GM21825 (cell line): ENCODE data around the gene TXNDC9.
A peak's percentile ranks its signal among the peaks of the same experiment; 100 is the strongest.
"Not testable (repeated sequence)": the region's sequence is repeated elsewhere in the genome, so short reads cannot be mapped to it uniquely, and the experiment has no call there.

ENCODE experiments used
- ATAC-seq: cut with Tn5 transposase; IDR thresholded peaks from one replicate; pipeline ENCODE4 v1.9.1; 2021; ENCODE audit warnings: mild to moderate bottlenecking, moderate library complexity; ENCODE audit not compliant: unreplicated experiment

Gene TXNDC9, protein sequence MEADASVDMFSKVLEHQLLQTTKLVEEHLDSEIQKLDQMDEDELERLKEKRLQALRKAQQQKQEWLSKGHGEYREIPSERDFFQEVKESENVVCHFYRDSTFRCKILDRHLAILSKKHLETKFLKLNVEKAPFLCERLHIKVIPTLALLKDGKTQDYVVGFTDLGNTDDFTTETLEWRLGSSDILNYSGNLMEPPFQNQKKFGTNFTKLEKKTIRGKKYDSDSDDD

DNA sequence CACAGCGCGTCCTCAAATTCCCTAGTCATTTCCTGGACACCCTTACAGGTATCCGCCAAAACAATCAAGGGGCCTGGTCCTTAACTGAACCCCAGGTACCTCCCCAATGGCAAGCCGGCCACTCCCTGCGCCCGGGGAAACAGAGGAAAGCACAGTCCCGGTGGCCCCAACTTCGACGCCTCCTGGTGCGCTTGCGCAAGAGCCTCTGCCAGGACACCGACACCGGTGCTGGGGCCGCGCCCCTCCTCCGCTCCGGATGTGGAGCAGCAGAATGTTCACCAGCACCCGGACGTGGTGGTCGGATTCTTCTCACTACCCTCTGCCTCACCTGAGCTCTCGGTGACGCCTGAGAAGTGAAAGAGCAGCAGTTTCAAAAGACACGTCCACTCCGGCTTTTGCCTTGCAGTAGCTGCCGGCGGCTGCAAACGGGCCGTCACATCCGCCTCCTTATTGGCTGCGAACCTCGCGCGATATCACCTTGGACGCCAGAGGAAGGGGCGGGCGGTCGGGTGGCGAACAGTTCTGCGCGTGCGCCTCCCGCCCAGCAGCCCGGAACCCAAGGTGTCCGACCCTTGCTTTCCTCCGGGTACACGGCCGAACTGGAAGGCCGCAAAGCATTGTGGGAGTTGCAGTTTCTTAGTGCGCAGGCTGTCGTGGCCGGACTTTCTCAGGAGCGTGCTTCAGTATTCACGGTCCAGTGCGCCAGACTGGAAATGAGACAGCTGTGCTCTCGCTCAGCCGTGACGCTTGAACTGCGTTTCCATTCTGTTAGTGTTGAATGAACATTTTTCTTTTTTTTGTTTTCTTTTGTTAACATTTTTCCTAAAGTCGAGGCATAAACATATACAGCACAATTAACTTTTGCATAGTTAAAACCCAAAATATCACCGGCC, at the start of gene TXNDC9:
TXNDC9 (minus strand) TSS at position 423 of the 893 bp plus-strand sequence. CDS start 3,123 bp downstream, outside the sequence.
- peak; percentile 64 for ATAC-seq

DNA sequence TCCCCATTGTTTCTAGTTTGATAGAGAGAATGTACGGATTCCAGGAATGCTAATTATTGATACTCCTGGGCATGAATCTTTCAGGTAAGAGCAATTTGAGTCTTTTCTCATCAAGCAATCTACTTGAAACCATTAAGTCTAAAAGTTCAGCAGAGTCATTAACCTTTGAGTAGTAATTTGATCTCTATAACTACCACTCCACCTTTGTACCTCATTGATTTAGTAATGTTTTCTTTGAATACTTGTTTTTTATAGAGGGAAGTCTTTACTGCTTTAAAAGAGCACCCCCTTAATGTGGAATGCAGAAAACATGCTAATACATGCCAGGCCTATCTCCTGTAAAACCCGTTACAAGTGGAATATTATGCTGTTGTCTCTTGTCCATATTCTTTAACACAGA, 46.0 kb upstream of the TXNDC9 start:
- no peak for ATAC-seq

DNA sequence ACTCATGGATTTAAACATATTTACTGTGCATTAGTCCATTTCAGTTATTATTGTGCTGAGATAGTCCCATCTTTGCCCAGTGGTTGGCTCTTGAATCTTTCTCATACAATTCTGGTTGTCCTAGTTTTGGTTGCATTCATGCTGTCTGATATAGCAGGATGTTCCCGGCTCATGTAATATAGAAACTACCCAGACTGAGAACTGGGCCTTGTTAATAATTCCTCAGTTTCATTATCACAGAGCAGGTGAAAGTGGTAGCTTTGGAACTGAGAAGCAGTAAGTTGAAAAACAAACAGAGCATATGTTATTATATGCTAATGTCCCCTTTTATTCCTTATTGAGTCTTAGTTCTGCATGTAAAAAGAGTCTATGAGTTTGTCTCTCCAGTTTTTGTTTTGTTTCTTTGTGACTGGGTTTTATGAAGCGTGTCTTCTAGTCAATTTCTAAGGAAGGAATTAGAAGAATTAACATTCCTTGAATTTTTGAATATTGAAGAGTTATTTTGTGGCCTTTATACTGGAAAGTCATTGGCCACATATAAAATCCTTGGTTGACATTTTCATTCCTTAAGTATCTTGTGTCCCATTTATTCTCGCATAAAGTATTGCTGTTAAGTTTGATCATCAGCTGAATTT, 44.4 kb upstream of the TXNDC9 start:
- ATAC-seq: peak; percentile 81

DNA sequence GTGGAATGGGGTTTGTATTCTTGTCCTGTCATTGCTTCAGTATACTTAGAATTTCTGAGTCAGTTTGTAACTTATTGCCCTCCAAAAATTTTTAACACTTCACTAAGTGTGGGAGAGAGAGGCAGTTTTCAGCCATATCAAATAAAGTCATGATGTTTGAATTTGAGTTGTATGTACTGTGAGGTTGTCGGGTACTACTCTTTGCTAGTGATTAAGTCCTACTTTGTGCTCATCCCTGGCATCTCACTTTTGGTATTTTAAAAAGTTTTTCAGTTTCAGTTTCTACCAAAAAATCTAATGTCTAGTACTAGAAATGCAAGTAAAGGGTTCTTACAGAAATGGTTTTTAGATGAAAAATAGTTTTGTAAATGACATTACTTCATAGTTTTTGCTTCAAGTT, 41.7 kb upstream of the TXNDC9 start:
- no peak for ATAC-seq

DNA sequence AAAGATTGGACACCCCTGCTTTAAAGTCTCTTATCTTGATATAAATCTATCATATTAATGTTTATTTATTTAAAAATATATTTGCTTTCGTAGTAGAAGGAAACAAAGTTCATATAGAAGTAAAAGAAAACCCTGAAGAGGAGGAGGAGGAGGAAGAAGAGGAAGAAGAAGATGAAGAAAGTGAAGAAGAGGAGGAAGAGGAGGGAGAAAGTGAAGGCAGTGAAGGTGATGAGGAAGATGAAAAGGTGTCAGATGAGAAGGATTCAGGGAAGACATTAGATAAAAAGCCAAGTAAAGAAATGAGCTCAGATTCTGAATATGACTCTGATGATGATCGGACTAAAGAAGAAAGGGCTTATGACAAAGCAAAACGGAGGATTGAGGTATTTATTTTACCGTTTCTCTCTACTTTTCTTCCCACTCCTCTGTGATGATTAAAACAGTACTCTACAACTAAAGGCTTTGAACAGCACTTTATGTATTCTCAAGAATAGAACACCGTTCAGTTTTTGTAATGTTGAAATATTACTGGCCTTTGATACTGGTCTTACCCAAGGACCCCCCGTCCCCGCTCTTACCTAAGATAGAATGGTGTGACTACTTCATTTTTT, 40.2 kb upstream of the TXNDC9 start:
- ATAC-seq: no peak

DNA sequence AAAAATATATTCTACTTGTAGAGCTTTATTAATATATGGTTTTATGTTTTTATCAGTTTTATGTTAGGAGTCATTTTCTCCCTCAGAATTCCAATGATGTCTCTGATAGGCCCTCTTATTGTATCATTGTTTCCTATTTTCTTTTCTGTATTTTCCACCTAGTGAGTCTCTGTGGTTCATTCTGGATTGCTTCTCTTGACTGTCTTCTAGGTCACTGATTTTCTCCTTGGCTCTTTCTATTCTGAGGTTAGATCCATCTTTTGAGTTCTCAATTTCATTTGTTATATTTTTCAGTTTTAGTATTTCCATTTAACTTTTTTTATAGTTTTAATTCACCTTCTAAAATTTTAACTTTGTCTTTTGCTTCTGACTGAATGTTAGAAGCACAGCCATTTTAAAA, 38.6 kb upstream of the TXNDC9 start:
- no peak for ATAC-seq

DNA sequence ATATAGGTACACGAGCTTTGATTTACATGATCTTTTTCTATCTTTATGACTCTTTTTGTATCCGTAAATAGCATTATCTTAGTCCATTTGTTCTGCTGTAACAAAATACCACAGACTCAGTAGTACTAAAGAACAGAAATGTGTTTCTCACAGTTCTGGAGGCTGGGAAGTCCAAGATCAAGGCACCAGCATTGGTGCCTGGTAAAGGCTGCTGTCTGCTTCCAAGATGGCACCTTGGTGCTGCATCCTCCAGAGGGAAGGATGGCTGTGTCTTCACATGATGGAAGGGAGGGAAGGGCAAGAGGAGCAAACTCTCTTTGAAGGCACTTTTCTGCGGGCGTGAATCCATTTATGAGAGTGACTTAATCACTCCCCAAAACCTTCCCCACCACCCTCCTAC, 37.0 kb upstream of the TXNDC9 start:
- no peak for ATAC-seq

DNA sequence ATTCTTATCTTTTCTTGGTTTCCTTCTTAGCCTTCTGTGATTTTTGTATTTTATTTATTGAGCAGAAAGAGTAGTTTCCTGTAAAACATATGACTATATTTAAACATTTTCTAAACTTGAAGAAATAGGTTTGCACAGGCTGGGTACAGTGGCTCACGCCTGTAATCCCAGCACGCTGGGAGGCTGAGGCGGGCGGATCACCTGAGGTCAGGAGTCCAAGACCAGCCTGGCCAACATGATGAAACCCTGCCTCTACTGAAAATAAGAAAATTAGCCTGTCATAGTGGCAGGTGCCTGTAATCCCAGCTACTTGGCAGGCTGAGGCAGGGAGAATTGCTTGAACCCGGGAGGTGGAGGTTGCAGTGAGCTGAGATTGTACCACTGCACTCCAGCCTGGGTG, 32.7 kb upstream of the TXNDC9 start:
- not testable (repeated sequence) for ATAC-seq

DNA sequence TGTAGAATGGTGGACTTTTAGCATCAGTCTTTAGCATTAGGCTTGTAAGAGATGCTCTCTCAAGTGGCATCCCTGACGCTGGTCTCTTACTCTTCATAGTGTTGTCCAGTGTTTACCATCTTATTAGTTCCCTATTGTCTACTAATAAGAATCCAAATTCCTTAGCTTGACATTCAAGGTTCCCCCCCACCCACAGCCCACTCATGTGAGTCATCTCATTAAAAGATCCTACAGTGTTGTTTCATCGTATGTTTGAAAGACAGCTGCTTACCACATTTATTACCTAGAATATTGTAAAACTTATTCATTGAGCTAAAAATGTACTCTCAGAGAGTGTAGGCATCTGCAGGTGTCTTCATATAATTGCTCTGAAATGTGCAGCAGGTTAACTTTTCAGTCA, 29.5 kb upstream of the TXNDC9 start:
- ATAC-seq: no peak

DNA sequence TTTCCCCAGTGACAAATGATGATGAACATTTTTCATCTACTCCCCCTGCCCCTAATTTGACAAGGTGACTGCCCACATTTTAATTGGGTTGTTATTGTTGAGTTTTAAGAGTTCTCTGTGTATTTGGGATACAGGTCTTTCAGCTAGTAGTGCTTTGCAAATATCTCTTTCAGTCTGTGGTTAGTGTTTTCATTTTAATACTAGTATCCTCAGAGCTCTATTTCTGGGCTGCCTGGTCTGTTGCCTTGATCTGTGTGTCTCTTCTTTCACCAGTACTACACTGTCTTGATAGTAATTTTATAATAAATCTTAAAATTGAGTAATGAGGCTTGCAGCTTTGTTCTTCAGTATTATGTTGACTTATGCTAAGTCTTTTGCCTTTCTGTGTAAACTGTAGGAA, 20.7 kb upstream of the TXNDC9 start:
- no peak for ATAC-seq

DNA sequence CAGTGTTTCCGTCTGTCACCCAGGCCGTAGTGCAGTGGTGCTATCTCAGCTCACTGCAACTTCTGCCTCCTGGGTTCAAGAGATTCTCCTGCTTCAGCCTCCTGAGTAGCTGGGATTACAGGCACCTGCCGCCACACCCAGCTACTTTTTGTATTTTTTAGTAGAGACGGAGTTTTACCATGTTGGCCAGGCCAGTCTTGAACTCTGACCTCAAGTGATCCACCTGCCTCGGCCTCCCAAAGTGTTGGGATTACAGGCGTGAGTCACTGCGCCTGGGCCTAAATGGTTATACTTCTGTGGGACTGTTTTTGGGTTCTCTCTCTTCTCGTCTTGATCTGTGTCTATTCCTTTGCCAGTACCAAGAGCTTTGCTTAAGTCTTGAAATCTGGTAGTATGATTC, 18.7 kb upstream of the TXNDC9 start:
- not testable (repeated sequence) for ATAC-seq

DNA sequence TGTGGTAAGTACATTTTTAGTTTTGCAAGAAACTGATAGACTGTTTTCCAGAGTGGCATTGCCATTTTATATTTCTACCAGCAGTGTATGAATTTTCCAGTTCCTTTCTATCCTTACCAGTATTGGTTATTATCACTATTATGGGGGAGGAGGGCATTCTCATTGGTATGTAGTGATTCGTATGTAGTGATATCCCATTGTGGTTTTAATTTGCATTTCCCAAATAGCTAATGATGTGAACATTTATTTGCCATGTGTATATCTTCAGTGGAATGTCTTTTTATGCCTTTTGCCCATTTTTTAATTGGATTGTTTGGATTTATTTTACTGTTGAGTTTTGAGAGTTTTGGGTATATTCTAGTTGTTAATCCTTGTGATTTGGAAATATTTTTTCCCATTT, 17.9 kb upstream of the TXNDC9 start:
- ATAC-seq: no peak

DNA sequence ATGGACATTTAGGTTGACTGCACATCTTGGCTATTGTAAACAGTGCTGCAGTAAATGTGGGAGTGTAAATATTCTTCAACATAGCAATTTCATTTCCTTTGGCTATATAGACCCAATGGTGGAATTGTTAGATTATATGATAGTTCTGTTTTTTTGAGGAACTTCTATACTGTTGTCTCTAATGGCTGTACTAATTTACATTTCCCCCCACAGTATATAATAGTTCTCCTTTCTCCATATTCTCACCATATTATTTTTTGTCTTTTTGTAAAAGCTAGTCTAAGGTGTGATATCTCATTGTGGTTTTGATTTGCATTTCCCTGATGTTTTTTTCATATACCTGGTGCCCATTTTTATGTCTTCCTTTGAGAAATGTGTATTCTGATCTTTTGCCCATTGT, 14.1 kb upstream of the TXNDC9 start:
- ATAC-seq: no peak

DNA sequence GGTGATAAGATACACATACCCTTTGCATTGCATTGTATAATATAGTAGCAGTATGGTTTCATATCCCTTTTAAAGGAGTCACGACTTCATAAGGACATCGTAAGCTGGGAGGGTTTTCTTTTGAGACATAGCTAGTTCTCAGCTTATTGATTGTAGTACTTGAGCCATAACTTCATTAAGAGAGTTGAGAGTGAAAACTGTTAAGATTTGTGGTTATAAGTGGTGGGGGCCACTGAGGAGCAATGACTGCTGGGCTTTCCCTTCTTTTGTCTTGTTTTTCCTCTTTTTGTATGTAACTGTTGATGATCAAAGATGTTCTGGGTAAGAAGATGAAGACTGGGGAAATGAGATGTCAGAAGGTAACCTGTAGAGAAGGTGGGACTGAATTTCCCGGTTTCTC, 12.0 kb upstream of the TXNDC9 start:
- no peak for ATAC-seq

DNA sequence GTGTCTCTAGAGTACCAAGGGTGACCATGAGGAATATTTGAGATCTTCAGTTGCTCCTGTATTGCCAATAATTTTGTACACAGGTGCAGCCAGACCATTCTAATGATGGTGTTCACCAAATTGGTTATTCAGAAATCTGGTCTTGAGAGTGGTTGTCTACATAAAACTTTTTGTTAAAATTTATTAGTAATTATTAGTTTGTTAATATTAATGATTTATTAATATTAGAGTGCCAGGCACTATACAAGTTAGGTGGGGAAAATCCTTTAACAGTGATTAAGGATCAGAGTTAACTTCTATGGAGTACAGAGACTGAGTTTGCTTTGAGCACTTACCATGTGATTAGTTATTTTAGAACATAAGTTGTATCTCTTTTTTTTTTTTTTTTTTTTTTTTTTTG, 10.1 kb upstream of the TXNDC9 start:
- ATAC-seq: no peak

DNA sequence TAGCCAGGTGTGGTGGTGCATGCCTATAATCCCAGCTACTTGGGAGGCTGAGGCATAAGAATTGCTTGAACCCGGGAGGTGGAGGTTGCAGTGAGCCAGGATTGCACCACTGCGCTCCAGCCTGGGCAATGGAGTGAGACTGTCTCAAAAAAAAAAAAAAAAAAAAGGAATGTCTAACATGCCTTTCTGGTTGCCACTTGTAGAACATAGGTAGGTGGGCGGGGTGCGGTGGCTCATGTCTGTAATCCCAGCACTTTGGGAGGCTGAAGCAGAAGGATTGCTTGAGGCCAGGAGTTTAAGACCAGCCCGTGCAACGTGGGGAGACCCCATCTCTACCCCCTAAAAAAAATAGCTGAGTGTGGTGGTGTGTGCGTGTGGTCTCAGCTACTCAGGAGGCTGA, 9.3 kb upstream of the TXNDC9 start:
- not testable (repeated sequence) for ATAC-seq

DNA sequence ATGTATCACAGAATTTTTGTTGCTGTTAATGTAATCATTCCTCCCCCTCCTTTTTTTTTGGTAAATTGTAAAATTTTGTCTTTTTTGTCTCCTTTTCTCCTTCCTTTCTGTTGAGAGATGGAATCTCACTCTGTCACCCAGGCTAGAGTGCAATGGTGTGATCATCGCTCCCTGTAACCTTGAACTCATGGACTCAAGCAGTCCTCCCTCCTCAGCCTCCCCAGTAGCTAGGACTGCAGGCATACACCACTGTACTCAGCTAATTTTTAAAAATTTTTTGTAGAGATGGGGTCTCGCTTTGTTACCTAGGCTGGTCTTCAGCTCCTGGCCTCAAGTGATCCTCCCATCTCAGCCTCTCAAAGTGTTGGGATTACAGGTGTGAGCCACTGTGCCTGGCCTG, 6.4 kb upstream of the TXNDC9 start:
- ATAC-seq: no peak

DNA sequence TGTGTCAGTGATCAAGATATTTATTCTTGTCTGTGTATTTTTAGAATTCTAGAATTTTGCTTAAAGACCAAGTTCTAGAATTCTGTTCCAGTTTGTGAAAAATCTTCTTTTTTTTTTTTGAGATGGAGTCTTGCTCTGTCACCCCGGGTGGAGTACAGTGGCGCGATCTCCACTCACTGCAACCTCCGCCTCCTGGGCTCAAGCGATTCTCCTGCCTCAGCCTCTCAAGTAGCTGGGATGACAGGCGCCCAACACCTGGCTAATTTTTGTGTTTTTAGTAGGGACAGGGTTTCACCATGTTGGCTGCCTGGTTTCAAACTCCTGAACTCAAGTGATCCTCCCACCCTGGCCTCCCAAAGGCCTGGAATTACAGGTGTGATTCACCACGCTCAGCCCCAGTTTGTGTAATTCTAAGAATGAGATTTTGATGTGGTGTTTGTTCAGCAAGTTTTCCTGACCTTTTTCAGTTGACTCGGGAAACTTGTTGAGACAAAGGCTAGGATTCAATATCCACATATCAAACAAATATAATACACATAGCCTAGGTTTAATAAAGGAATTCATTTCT, 4.6 kb upstream of the TXNDC9 start:
- no peak for ATAC-seq

DNA sequence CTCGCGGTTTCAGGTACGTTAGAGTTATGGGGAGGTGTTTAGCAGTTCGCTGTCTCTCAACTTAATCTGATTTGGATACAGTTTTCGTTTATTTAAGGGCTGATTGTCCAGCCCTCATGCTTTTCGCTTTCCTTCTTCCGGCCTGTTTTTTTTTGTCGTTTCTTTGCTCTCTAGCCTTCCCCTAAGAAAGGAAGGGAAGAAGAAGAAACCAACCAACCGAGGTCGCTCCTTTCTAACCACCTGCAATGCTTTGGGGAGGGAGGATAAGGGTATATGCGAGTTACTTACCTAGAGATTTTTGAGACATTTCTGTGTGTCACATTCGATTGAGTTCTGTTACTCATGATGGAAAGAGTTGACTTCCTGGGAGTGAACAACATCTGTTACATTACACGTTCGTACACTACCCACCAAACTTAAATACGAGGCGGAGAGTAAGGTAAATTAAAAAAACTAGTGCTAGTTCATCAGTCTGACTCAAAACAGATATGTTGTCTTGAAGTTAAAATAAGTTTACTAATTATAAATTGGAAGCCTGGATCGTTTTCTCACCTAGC, 2.0 kb upstream of the TXNDC9 start:
- no peak for ATAC-seq

DNA sequence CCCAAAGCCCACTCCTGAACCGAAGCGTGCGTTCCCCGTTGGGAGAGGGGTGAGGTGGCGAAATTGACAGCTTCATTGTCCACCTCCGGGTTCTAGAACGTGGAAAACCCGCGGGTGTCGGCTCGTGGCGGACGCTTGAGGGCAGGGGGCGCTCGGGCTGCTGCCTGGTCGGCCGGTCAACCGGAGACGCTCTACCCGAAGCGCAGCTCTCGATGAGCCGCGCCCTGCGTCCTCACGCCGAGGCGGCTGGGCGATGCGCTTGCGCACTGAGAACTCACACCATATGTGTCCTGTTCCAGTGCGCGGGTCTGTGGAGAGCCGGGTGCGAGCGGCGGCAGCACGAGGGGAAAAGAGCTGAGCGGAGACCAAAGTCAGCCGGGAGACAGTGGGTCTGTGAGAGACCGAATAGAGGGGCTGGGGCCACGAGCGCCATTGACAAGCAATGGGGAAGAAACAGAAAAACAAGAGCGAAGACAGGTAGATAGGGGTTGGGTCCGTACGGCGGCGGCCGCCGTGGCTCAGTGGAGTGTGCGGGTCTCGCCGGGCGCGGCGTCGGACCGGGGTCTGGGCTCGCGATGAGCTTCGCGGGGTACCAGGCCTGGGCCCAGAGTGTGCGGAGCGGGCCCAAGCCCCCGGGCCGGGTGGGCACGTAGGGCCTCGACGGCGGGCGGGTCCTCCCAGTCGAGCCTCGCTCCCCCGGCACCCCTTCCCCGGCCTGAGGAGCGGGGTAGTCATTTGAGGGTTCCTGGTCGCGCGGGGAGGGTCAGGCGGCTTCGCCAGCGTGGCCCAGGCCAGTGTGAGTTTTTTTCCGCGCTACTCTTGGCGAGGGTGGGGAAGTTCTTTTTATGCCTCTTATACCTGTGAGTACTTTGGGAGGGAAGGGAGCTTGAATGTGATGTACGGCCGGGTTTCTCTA, 1.2 kb upstream of the TXNDC9 start, which contains the start of gene EIF5B:
EIF5B (plus strand) TSS at position 277 of the 916 bp plus-strand sequence; CDS start at position 443, 166 bp downstream.
- peak; percentile 56 for ATAC-seq
